Vagina (tissue), 2 donors: Measurements from ENCODE around the gene OR2F2. TPM values are rescaled to one million over a fixed set of nuclear protein-coding genes. Genes with fewer than 3 reads are reported as not detected.

Experiments
- DNase-seq, 2 donors: peaks; one replicate each; pipeline ENCODE4 v3.0.0-alpha.2; 2017; ENCODE audit errors: extremely low spot score in 2 of 2
- H3K27ac ChIP-seq: fragments of 200-600 bp; sonication (generic); one replicate; pipeline ENCODE4 v1.5.1; 2019
- H3K27me3 ChIP-seq: fragments of 200-600 bp; sonication (generic); one replicate; pipeline ENCODE4 v1.5.1; 2019
- H3K36me3 ChIP-seq, 2 donors: fragments of 200-600 bp; sonication (generic); one replicate each; pipeline ENCODE4 v1.5.1; 2017 to 2019
- H3K4me1 ChIP-seq: fragments of 200-600 bp; sonication (generic); one replicate; pipeline ENCODE4 v1.5.1; 2019
- H3K4me3 ChIP-seq, 2 donors: fragments of 200-600 bp; sonication (generic); 1 replicate in 1 of 2; 2 replicates in 1 of 2; pipeline ENCODE4 v1.5.1; 2016 to 2019
- H3K9me3 ChIP-seq: fragments of 200-600 bp; sonication (generic); one replicate; pipeline ENCODE4 v1.5.1; 2019
- CTCF ChIP-seq, 3 experiments: fragments of 450-650 bp in 2 of 3; fragments of 200-600 bp in 1 of 3; sonication (generic) in 1 of 3; IDR thresholded peaks; one replicate each; pipeline ENCODE4 v1.5.1; 2017 to 2019; ENCODE audit warnings: antibody characterized with exemption in 3 of 3, mild to moderate bottlenecking in 2 of 3, moderate library complexity in 2 of 3
- POLR2A ChIP-seq, 2 donors: fragments of 450-650 bp; IDR thresholded peaks; one replicate each; pipeline ENCODE4 v1.6.1; 2017; ENCODE audit warnings: antibody characterized with exemption in 2 of 2, mild to moderate bottlenecking in 2 of 2, moderate library complexity in 2 of 2
- POLR2AphosphoS5 ChIP-seq, 2 donors: sonication (generic); formaldehyde crosslinking; IDR thresholded peaks; one replicate each; pipeline ENCODE4 v1.9.0; 2017; ENCODE audit warnings: antibody characterized with exemption in 2 of 2, mild to moderate bottlenecking in 2 of 2, low read depth in 1 of 2; ENCODE audit not compliant: insufficient read depth in 1 of 2
- intact Hi-C: fragments of 100-400 bp; cut with DNase I; formaldehyde crosslinking; loops from one replicate; pipeline ENCODE4 v1.15.1; 2023
- total RNA-seq: library from RNA; depleted of rRNA; stranded (reverse); fragments of >200 nt; gene quantifications from one replicate; pipeline ENCODE4 v1.2.3, GENCODE V29; 2016

The OR2F2 gene
- total RNA-seq, 1 donor from 2014 or later: not detected

GRCh38 chr7:143890558-143890957 lies 44.5 kb upstream of the OR2F2 start:
- Histone ChIP-seq H3K36me3 (no peaks in the 10 kb centered on the region), H3K27me3 (no peaks in the 10 kb centered on the region), H3K4me3 (no peak overlapping the region), H3K9me3 (peaks cover 3% of the 10 kb centered on the region), H3K4me1 (peaks cover 3% of the 10 kb centered on the region), H3K27ac (no peak overlapping the region)
- intact Hi-C loops: no loop called here
- no peak for TF ChIP-seq CTCF (IDR thresholded peaks at IDR 0.05)
- TF ChIP-seq POLR2AphosphoS5 (IDR thresholded peaks at IDR 0.05; ENCODE audit: insufficient read depth in 1 of 2, low read depth in 1 of 2): no peak
- TF ChIP-seq POLR2A (IDR thresholded peaks at IDR 0.05): no peak
- no peak for DNase-seq

- no peak for DNase-seq
- H3K27me3 ChIP-seq: no peaks in the 10 kb centered on the region
- intact Hi-C loops: no loop called here
These were observed 43.6 kb upstream of the OR2F2 start for GRCh38 chr7:143891457-143891856.

GRCh38 chr7:143892527-143893300 lies 42.3 kb upstream of the OR2F2 start:
- Histone ChIP-seq H3K36me3 (no peaks in the 10 kb centered on the region), H3K9me3 (peaks cover 3% of the 10 kb centered on the region), H3K4me1 (peaks cover 6% of the 10 kb centered on the region), H3K27me3 (no peaks in the 10 kb centered on the region), H3K27ac (no peak overlapping the region), H3K4me3 (no peak overlapping the region)
- no peak for TF ChIP-seq POLR2AphosphoS5 (IDR thresholded peaks at IDR 0.05; ENCODE audit: insufficient read depth in 1 of 2, low read depth in 1 of 2)
- no peak for TF ChIP-seq CTCF (IDR thresholded peaks at IDR 0.05)
- no peak for TF ChIP-seq POLR2A (IDR thresholded peaks at IDR 0.05)
- intact Hi-C loops: no loop called here
- DNase-seq: no peak

More at GRCh38 chr7:143891457-143891856, 43.6 kb upstream of the OR2F2 start:
- H3K36me3 ChIP-seq: no peaks in the 10 kb centered on the region
- H3K4me1 ChIP-seq: peaks cover 3% of the 10 kb centered on the region
- no peak overlapping the region for H3K27ac ChIP-seq
- no peak for TF ChIP-seq CTCF (IDR thresholded peaks at IDR 0.05)
- no peak for TF ChIP-seq POLR2AphosphoS5 (IDR thresholded peaks at IDR 0.05; ENCODE audit: insufficient read depth in 1 of 2, low read depth in 1 of 2)
- TF ChIP-seq POLR2A (IDR thresholded peaks at IDR 0.05): no peak
- H3K4me3 ChIP-seq: no peak overlapping the region
- H3K9me3 ChIP-seq: peaks cover 3% of the 10 kb centered on the region

GRCh38 chr7:143896667-143897066 lies 38.4 kb upstream of the OR2F2 start:
- H3K4me1 ChIP-seq: peaks cover 28% of the 10 kb centered on the region

More at GRCh38 chr7:143896667-143897066, 38.4 kb upstream of the OR2F2 start:
- intact Hi-C loops: no loop called here
- peaks cover 3% of the 10 kb centered on the region for H3K9me3 ChIP-seq
- no peaks in the 10 kb centered on the region for H3K36me3 ChIP-seq
- TF ChIP-seq POLR2A (IDR thresholded peaks at IDR 0.05): no peak
- no peak for TF ChIP-seq CTCF (IDR thresholded peaks at IDR 0.05)
- no peak for TF ChIP-seq POLR2AphosphoS5 (IDR thresholded peaks at IDR 0.05; ENCODE audit: insufficient read depth in 1 of 2, low read depth in 1 of 2)
- DNase-seq: no peak
- H3K27ac ChIP-seq: no peak overlapping the region
- H3K27me3 ChIP-seq: no peaks in the 10 kb centered on the region
- no peak overlapping the region for H3K4me3 ChIP-seq
